Neural cell (in vitro differentiated cells): ENCODE measurements around the gene HDAC10. TPM values are rescaled to one million over a fixed set of nuclear protein-coding genes. Genes with fewer than 3 reads are reported as not detected.

Experiments used
- H2AFZ ChIP-seq: fragments of 200-600, 300-800 bp; sonication (generic), shearing (Covaris generic); 2 replicates; pipeline ENCODE4 v1.6.0; 2014; ENCODE audit warnings: low read depth, mild to moderate bottlenecking, antibody characterized with exemption, low read length, moderate library complexity
- H3F3A ChIP-seq: fragments of 200-600 bp; shearing (Covaris generic); 2 replicates; pipeline ENCODE4 v1.6.1; 2016; ENCODE audit warnings: mild to moderate bottlenecking, moderate library complexity, mixed read lengths, antibody characterized with exemption, low read length; ENCODE audit not compliant: insufficient read depth, poor library complexity, severe bottlenecking
- H3K27ac ChIP-seq: fragments of 200-600, 300-800 bp; sonication (generic), shearing (Covaris generic); 2 replicates; pipeline ENCODE4 v1.5.1; 2014; ENCODE audit warnings: mild to moderate bottlenecking, low read length, moderate library complexity
- H3K27me3 ChIP-seq: fragments of 300-800, 200-600 bp; sonication (generic), shearing (Covaris generic); 2 replicates; pipeline ENCODE4 v1.6.0; 2014; ENCODE audit warnings: mild to moderate bottlenecking, low read depth, low read length, moderate library complexity; ENCODE audit not compliant: insufficient read depth
- H3K36me3 ChIP-seq: fragments of 300-800, 200-600 bp; sonication (generic), shearing (Covaris generic); 2 replicates; pipeline ENCODE4 v1.5.1; 2014; ENCODE audit warnings: mild to moderate bottlenecking, antibody characterized with exemption, low read length, moderate library complexity; ENCODE audit not compliant: insufficient read depth
- H3K4me2 ChIP-seq: fragments of 300-800, 200-600 bp; sonication (generic), shearing (Covaris generic); 2 replicates; pipeline ENCODE4 v1.6.0; 2014; ENCODE audit warnings: mild to moderate bottlenecking, low read length
- H3K4me3 ChIP-seq: fragments of 300-800, 200-600 bp; sonication (generic), shearing (Covaris generic); 2 replicates; pipeline ENCODE4 v1.5.1; 2014; ENCODE audit warnings: mild to moderate bottlenecking, low read length, moderate library complexity
- H3K79me2 ChIP-seq: fragments of 200-600 bp; shearing (Covaris generic); replicated peaks from 2 replicates; pipeline ENCODE4 v1.6.0; 2014; ENCODE audit warnings: mild to moderate bottlenecking, low read length, moderate library complexity; ENCODE audit not compliant: insufficient read depth
- H3K9ac ChIP-seq: fragments of 300-800, 200-600 bp; sonication (generic), shearing (Covaris generic); 2 replicates; pipeline ENCODE4 v1.6.1; 2016; ENCODE audit warnings: mild to moderate bottlenecking, low read length, mixed read lengths
- H3K9me2 ChIP-seq: fragments of 200-600 bp; shearing (Covaris generic); 2 replicates; pipeline ENCODE4 v1.6.1; 2016; ENCODE audit warnings: mild to moderate bottlenecking, low read length, mixed read lengths; ENCODE audit not compliant: insufficient read depth
- H3K9me3 ChIP-seq: fragments of 200-600, 300-800 bp; sonication (generic), shearing (Covaris generic); 2 replicates; pipeline ENCODE4 v1.6.1; 2016; ENCODE audit warnings: mild to moderate bottlenecking, mixed run types, low read length, moderate library complexity, mixed read lengths
- H4K20me1 ChIP-seq: fragments of 200-600 bp; shearing (Covaris generic); 2 replicates; pipeline ENCODE4 v1.6.1; 2016; ENCODE audit warnings: mild to moderate bottlenecking, mixed run types; ENCODE audit not compliant: insufficient read depth
- CTCF ChIP-seq: fragments of 450-650 bp; IDR thresholded peaks from 2 replicates; pipeline ENCODE4 v1.5.1; 2014; ENCODE audit warnings: antibody characterized with exemption, mild to moderate bottlenecking, moderate library complexity; ENCODE audit not compliant: poor library complexity, severe bottlenecking
- EP300 ChIP-seq: fragments of 450-650 bp; conservative IDR thresholded peaks from 2 replicates; pipeline ENCODE4 v1.6.1; 2014; ENCODE audit warnings: antibody characterized with exemption, mild to moderate bottlenecking, moderate library complexity; ENCODE audit not compliant: poor library complexity, severe bottlenecking
- EZH2 ChIP-seq: fragments of 200-600, 300-800 bp; shearing (Covaris generic), sonication (generic); IDR thresholded peaks from 2 replicates; pipeline ENCODE4 v1.6.1; 2014; ENCODE audit warnings: antibody characterized with exemption, low read length, borderline replicate concordance, mild to moderate bottlenecking; ENCODE audit not compliant: insufficient read depth, poor library complexity, severe bottlenecking
- MXI1 ChIP-seq: fragments of 450-650 bp; conservative IDR thresholded peaks from 2 replicates; pipeline ENCODE4 v1.6.1; 2014; ENCODE audit warnings: antibody characterized with exemption, mild to moderate bottlenecking; ENCODE audit not compliant: poor library complexity, severe bottlenecking
- POLR2AphosphoS5 ChIP-seq: IDR thresholded peaks from 2 replicates; pipeline ENCODE4 v1.6.1; 2012
- RAD21 ChIP-seq: fragments of 450-650 bp; conservative IDR thresholded peaks from 2 replicates; pipeline ENCODE4 v1.6.1; 2014; ENCODE audit warnings: antibody characterized with exemption, mild to moderate bottlenecking, moderate library complexity
- REST ChIP-seq: IDR thresholded peaks from 2 replicates; pipeline ENCODE4 v1.6.1; 2012; ENCODE audit warnings: borderline replicate concordance
- SMC3 ChIP-seq: fragments of 450-650 bp; conservative IDR thresholded peaks from 2 replicates; pipeline ENCODE4 v1.6.1; 2014; ENCODE audit warnings: antibody characterized with exemption, mild to moderate bottlenecking, moderate library complexity; ENCODE audit not compliant: poor library complexity
- TAF1 ChIP-seq: IDR thresholded peaks from 2 replicates; pipeline ENCODE4 v1.6.1; 2012; ENCODE audit warnings: low read depth
- polyA plus RNA-seq: library from polyadenylated mRNA; depleted of rRNA; stranded (reverse); fragments of >200 nt; gene quantifications from 2 replicates; pipeline ENCODE4 v1.2.3, GENCODE V29; 2014

The HDAC10 gene
- polyA plus RNA-seq, 1 donor from 2014 or later = 39.1 TPM

GRCh38 chr22:50289942-50290630 is 39.0 kb upstream of the HDAC10 start:
- Histone ChIP-seq H3K4me3 (no peak overlapping the region), H4K20me1 (peaks cover 9% of the 10 kb centered on the region), H3K9me3 (no peaks in the 10 kb centered on the region), H2AFZ (no peak overlapping the region), H3K36me3 (no peaks in the 10 kb centered on the region), H3K4me2 (no peak overlapping the region), H3K27ac (no peak overlapping the region), H3K79me2 (peaks cover 13% of the 10 kb centered on the region), H3K9ac (no peak overlapping the region), H3K27me3 (no peaks in the 10 kb centered on the region), H3K9me2 (no peaks in the 10 kb centered on the region), H3F3A (no peaks in the 10 kb centered on the region)
- TF ChIP-seq EZH2 = no peak
- TF ChIP-seq CTCF = no peak
- no peak for TF ChIP-seq EP300
- TF ChIP-seq MXI1 = no peak
- TF ChIP-seq POLR2AphosphoS5 = no peak
- no peak for TF ChIP-seq SMC3
- no peak for TF ChIP-seq REST
- TF ChIP-seq RAD21 = no peak
- TF ChIP-seq TAF1 = no peak

GRCh38 chr22:50289151-50289941 is 38.3 kb upstream of the HDAC10 start:
- Histone ChIP-seq H3F3A (no peaks in the 10 kb centered on the region), H3K36me3 (no peaks in the 10 kb centered on the region), H3K27ac (no peak overlapping the region), H3K4me2 (no peak overlapping the region), H4K20me1 (peaks cover 9% of the 10 kb centered on the region), H2AFZ (no peak overlapping the region), H3K9me3 (no peaks in the 10 kb centered on the region), H3K4me3 (no peak overlapping the region), H3K9me2 (no peaks in the 10 kb centered on the region), H3K79me2 (peaks cover 13% of the 10 kb centered on the region), H3K9ac (no peak overlapping the region), H3K27me3 (no peaks in the 10 kb centered on the region)
- TF ChIP-seq MXI1 = no peak
- no peak for TF ChIP-seq POLR2AphosphoS5
- no peak for TF ChIP-seq TAF1
- TF ChIP-seq EP300 = no peak
- TF ChIP-seq EZH2 = no peak
- TF ChIP-seq SMC3 = no peak
- no peak for TF ChIP-seq REST
- no peak for TF ChIP-seq RAD21
- no peak for TF ChIP-seq CTCF
